K562 (cell line): ENCODE data around the gene PGBD1. TPM values are rescaled to one million over a fixed set of nuclear protein-coding genes. Genes with fewer than 3 reads are reported as not detected.

Source experiments
- BACH1 ChIP-seq: fragments of 200-800 bp; sonication (Bioruptor generic); IDR thresholded peaks from 2 replicates; pipeline ENCODE4 v1.6.1; 2016; ENCODE audit warnings: missing genetic modification characterization, missing compliant biosample characterization
- CCNT2 ChIP-seq: IDR thresholded peaks from 2 replicates; pipeline ENCODE4 v1.6.1; 2011; ENCODE audit warnings: borderline replicate concordance, low read depth, mild to moderate bottlenecking, moderate library complexity, mixed read lengths, low read length; ENCODE audit not compliant: insufficient read length; ENCODE audit errors: extremely low read depth
- ESRRB ChIP-seq: fragments of 250-450 bp; sonication (Bioruptor Pico); IDR thresholded peaks from 2 replicates; pipeline ENCODE4 v1.5.0; 2020; ENCODE audit warnings: mild to moderate bottlenecking, moderate library complexity, borderline replicate concordance
- FOXP1 ChIP-seq: sonication (generic); formaldehyde crosslinking; IDR thresholded peaks from 2 replicates; pipeline ENCODE4 v1.8.0; 2022; ENCODE audit warnings: mild to moderate bottlenecking, missing genetic modification reagents
- MAZ ChIP-seq, 2 experiments: fragments of 450-650 bp in 1 of 2; sonication (generic) in 1 of 2; formaldehyde crosslinking; IDR thresholded peaks in 1 of 2; conservative IDR thresholded peaks in 1 of 2; 2 replicates each; pipeline versions ENCODE4 v1.4.0 to v1.5.0; 2020; ENCODE audit warnings: mild to moderate bottlenecking in 1 of 2, missing genetic modification reagents in 1 of 2
- MEF2A ChIP-seq: IDR thresholded peaks from 2 replicates; pipeline ENCODE4 v1.6.1; 2011; ENCODE audit warnings: low read depth, mild to moderate bottlenecking, low read length, moderate library complexity; ENCODE audit not compliant: control insufficient read depth
- NCOR1 ChIP-seq: fragments of 450-650 bp; IDR thresholded peaks from 2 replicates; pipeline ENCODE4 v1.6.1; 2016; ENCODE audit warnings: mild to moderate bottlenecking, moderate library complexity
- NFATC3 ChIP-seq: fragments of 450-650 bp; IDR thresholded peaks from 2 replicates; pipeline ENCODE4 v1.6.1; 2017; ENCODE audit warnings: mild to moderate bottlenecking
- RBM17 ChIP-seq: fragments of 200-400 bp; formaldehyde crosslinking; IDR thresholded peaks from 2 replicates; pipeline ENCODE4 v1.6.1; 2017; ENCODE audit warnings: low read depth, mild to moderate bottlenecking, low read length, borderline replicate concordance
- RBM34 ChIP-seq: fragments of 200-400 bp; formaldehyde crosslinking; IDR thresholded peaks from 2 replicates; pipeline ENCODE4 v1.6.1; 2018; ENCODE audit warnings: low read length, borderline replicate concordance; ENCODE audit not compliant: insufficient read depth
- SMARCA4 ChIP-seq: fragments of 450-650 bp; IDR thresholded peaks from 2 replicates; pipeline ENCODE4 v1.6.1; 2016
- TAF7 ChIP-seq: fragments of 450-650 bp; IDR thresholded peaks from 2 replicates; pipeline ENCODE4 v1.6.1; 2016; ENCODE audit warnings: missing genetic modification characterization, missing compliant biosample characterization
- ZKSCAN8 ChIP-seq: fragments of 200-800 bp; sonication (Bioruptor generic); IDR thresholded peaks from 2 replicates; pipeline ENCODE4 v1.6.1; 2016; ENCODE audit warnings: missing genetic modification characterization, missing compliant biosample characterization
- ZNF764 ChIP-seq: fragments of 250-450 bp; sonication (Bioruptor Pico); IDR thresholded peaks from 2 replicates; pipeline ENCODE4 v1.4.0; 2020; ENCODE audit warnings: low read depth, mild to moderate bottlenecking, moderate library complexity
- polyA plus RNA-seq, 8 experiments: library from polyadenylated mRNA; depleted of rRNA in 4 of 8; stranded (reverse) in 5 of 8; unstranded in 3 of 8; fragments of >200 nt; fragmentation: Nextera tagmentation in 2 of 8; fragmentation: Illumina TruSeq in 1 of 8; extraction: Ambion mirVana in 2 of 8; extraction: Trizol in 1 of 8; gene quantifications; 2 replicates each; pipeline versions ENCODE4 v1.2.1 to v1.2.3, GENCODE V29; 2011 to 2014; ENCODE audit warnings: inconsistent platforms in 1 of 8, missing spikeins in 1 of 8
- total RNA-seq, 7 experiments: library from RNA; depleted of rRNA in 6 of 7; stranded (reverse); fragments of >200 nt in 6 of 7; fragmentation: Illumina TruSeq in 2 of 7; extraction: Trizol in 2 of 7; gene quantifications; 2 replicates each; pipeline versions ENCODE4 v1.2.1 to v1.2.3, GENCODE V29; 2011 to 2021; ENCODE audit warnings: low replicate concordance in 1 of 7
- TF ChIP-seq, protein P1 (sequence below): fragments of 250-450 bp; sonication (Bioruptor Pico); IDR thresholded peaks from 2 replicates; pipeline ENCODE4 v1.9.0; 2021; ENCODE audit warnings: mild to moderate bottlenecking, inconsistent platforms
- TF ChIP-seq, protein P2 (sequence below): sonication (generic); formaldehyde crosslinking; IDR thresholded peaks from 2 replicates; pipeline ENCODE4 v1.8.1; 2023; ENCODE audit warnings: mild to moderate bottlenecking, missing genetic modification reagents
- TF ChIP-seq, protein P3 (sequence below): sonication (generic); formaldehyde crosslinking; IDR thresholded peaks from 2 replicates; pipeline ENCODE4 v1.8.0; 2022; ENCODE audit warnings: missing genetic modification reagents, mild to moderate bottlenecking, moderate library complexity, borderline replicate concordance
- TF ChIP-seq, protein P4 (sequence below): IDR thresholded peaks from 2 replicates; pipeline ENCODE4 v1.6.1; 2014; ENCODE audit warnings: antibody characterized with exemption
- TF ChIP-seq, protein P5 (sequence below): sonication (generic); formaldehyde crosslinking; IDR thresholded peaks from 2 replicates; pipeline ENCODE4 v1.8.0; 2022; ENCODE audit warnings: mild to moderate bottlenecking, missing genetic modification reagents

PGBD1 gene
- total and polyA plus RNA-seq, 9 of the 15 experiments (the other 6 are each of a cell fraction or from before 2014, with no cell fraction given), result 3.3 to 9.0 (median 7.3) TPM

DNA sequence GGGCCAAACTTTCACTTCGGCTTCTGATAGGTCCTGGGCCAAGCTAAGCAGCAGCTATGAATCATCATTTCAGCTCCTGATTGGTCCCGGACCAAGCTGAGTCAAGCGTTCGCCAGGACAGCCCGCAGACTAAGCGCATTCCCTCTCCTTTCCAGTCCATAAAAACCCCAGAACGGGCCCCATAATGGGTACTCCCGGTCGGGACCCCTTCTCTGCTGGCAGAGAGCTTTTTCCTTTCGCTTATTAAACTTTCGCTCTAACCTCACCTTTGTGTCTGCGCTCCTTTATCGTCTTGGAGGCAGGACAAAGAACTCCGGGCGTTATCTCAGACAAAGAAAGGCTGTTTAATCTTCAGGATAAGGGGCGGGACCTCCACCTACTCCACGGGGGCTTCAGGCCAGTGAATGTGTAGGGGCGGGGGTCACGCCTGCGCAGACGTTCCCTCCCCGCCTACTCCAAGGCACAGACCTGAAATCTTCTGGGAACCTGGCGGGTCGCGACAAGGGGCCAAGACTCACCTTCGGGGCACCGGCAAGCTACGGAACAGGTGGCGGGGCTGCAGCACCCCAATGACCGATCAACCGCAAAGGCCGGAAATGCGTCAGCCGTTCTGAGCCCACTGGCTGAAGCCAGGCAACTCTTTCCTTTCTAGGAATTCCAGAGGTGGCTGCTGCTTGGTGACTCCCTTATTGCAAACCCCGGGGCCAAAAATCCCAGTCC, 54.4 kb downstream of the PGBD1 start, which contains the start of gene ZSCAN31 (continued):
- TF ChIP-seq, protein P1, sequence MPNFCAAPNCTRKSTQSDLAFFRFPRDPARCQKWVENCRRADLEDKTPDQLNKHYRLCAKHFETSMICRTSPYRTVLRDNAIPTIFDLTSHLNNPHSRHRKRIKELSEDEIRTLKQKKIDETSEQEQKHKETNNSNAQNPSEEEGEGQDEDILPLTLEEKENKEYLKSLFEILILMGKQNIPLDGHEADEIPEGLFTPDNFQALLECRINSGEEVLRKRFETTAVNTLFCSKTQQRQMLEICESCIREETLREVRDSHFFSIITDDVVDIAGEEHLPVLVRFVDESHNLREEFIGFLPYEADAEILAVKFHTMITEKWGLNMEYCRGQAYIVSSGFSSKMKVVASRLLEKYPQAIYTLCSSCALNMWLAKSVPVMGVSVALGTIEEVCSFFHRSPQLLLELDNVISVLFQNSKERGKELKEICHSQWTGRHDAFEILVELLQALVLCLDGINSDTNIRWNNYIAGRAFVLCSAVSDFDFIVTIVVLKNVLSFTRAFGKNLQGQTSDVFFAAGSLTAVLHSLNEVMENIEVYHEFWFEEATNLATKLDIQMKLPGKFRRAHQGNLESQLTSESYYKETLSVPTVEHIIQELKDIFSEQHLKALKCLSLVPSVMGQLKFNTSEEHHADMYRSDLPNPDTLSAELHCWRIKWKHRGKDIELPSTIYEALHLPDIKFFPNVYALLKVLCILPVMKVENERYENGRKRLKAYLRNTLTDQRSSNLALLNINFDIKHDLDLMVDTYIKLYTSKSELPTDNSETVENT, result 0 out of 2 replicates have a peak, but pooled peaks have one; percentile 18
- TF ChIP-seq, protein P2, sequence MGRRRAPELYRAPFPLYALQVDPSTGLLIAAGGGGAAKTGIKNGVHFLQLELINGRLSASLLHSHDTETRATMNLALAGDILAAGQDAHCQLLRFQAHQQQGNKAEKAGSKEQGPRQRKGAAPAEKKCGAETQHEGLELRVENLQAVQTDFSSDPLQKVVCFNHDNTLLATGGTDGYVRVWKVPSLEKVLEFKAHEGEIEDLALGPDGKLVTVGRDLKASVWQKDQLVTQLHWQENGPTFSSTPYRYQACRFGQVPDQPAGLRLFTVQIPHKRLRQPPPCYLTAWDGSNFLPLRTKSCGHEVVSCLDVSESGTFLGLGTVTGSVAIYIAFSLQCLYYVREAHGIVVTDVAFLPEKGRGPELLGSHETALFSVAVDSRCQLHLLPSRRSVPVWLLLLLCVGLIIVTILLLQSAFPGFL (CRISPR knock-in tag), result 0 out of 2 replicates have a peak, but pooled peaks have one; percentile 92
- TF ChIP-seq MEF2A (0 out of 2 replicates have a peak, but pooled peaks have one; percentile 14), ZNF764 (CRISPR knock-in tag) (peak; percentile 71; the same call in 1 of the 2 replicates), RBM34 (no peak), NFATC3 (no peak), NCOR1 (no peak; the same call in none of the 2 replicates), ZKSCAN8 (no peak), SMARCA4 (no peak), BACH1 (peak; percentile 78; the same call in 1 of the 2 replicates), RBM17 (no peak), FOXP1 (CRISPR knock-in tag) (no peak; the same call in 1 of the 2 replicates), CCNT2 (peak; percentile 73), MAZ (CRISPR knock-in tag; conservative IDR thresholded peaks at IDR 0.05 in 1 of 2, IDR thresholded peaks at IDR 0.05 in 1 of 2) (peak; percentile 35 to 91; a peak in 3 of 4 replicates), TAF7 (peak; percentile 93), ESRRB (CRISPR knock-in tag) (no peak)
- TF ChIP-seq, protein P3, sequence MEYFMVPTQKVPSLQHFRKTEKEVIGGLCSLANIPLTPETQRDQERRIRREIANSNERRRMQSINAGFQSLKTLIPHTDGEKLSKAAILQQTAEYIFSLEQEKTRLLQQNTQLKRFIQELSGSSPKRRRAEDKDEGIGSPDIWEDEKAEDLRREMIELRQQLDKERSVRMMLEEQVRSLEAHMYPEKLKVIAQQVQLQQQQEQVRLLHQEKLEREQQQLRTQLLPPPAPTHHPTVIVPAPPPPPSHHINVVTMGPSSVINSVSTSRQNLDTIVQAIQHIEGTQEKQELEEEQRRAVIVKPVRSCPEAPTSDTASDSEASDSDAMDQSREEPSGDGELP (CRISPR knock-in tag), result peak; percentile 80
- TF ChIP-seq, protein P4, sequence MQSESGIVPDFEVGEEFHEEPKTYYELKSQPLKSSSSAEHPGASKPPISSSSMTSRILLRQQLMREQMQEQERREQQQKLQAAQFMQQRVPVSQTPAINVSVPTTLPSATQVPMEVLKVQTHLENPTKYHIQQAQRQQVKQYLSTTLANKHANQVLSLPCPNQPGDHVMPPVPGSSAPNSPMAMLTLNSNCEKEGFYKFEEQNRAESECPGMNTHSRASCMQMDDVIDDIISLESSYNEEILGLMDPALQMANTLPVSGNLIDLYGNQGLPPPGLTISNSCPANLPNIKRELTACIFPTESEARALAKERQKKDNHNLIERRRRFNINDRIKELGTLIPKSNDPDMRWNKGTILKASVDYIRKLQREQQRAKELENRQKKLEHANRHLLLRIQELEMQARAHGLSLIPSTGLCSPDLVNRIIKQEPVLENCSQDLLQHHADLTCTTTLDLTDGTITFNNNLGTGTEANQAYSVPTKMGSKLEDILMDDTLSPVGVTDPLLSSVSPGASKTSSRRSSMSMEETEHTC, result 0 out of 2 replicates have a peak, but pooled peaks have one; percentile 3
- TF ChIP-seq, protein P5, sequence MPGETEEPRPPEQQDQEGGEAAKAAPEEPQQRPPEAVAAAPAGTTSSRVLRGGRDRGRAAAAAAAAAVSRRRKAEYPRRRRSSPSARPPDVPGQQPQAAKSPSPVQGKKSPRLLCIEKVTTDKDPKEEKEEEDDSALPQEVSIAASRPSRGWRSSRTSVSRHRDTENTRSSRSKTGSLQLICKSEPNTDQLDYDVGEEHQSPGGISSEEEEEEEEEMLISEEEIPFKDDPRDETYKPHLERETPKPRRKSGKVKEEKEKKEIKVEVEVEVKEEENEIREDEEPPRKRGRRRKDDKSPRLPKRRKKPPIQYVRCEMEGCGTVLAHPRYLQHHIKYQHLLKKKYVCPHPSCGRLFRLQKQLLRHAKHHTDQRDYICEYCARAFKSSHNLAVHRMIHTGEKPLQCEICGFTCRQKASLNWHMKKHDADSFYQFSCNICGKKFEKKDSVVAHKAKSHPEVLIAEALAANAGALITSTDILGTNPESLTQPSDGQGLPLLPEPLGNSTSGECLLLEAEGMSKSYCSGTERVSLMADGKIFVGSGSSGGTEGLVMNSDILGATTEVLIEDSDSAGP (CRISPR knock-in tag), result no peak
